ENCODE data around the gene RNF114.

The RNF114 gene

DNA sequence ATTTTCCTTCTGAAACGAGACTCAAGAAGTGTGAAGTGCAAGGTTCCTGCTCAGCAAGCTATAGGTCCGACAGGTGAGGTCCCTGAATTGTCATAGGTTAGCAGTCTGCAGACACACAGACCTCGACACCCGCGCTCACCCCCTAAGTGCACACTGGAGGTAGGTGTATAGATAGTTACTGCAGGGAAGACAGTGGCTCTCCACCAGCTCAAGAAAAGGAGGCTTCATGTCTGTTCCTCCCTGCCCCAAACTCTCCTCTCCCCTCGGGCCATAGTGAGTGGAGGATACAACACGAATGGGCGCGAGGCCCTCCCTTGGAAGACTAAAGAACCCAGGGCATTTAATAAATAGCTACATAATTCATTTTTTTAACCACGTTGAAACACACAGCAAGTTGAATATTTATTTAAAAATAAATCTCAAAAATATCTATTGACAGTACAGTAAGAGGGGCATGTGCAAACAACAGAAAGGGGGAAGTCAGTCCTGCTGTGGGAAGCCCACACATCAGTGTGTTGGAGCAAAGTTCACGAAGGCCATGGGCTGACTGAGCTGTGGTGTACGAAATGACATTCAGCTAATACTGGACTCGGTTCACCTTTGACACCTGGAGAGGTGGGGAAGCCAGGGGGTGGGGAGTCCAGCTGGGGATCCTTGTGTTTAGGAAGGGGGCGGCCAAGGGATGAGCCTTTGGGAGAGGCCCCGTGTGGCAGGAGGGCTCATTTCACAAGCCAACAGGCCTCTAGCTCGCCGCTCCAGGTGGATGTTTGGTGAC, 31.6 kb upstream of the RNF114 start:
- FAIRE-seq = no peak

DNA sequence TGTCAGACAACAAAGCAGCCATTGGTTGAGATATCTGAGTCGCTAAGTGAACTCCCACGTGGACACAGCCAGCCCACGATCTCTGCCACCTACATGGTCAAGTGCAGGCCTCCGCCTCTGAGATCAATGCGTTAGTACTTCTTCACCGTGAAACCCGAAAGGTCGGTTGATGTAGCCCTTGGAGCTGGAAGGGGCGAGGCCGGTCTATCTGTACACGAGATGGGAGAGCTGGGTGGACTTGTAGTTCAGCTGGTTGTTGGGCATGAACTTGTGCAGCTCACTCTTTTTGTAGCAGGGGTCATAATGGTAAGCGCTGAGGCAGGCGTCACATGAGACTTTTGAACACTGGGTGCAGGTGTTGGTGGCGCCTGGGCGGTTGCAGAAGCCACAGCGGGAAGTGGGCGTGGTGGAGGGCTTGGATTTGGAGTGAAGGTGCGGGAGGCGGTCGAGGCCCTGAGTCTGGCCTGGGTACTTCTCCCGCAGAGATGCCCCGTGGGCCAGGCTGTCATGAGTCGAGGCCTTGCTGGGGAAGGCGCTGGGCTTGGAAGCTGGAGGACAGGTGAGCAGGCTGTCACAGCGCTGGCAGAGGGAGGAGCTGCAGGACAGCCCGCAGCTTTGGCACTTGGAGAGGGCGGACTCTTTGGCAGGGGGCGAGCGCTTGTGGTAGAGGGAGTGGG, 30.6 kb upstream of the RNF114 start:
- FAIRE-seq = no peak

DNA sequence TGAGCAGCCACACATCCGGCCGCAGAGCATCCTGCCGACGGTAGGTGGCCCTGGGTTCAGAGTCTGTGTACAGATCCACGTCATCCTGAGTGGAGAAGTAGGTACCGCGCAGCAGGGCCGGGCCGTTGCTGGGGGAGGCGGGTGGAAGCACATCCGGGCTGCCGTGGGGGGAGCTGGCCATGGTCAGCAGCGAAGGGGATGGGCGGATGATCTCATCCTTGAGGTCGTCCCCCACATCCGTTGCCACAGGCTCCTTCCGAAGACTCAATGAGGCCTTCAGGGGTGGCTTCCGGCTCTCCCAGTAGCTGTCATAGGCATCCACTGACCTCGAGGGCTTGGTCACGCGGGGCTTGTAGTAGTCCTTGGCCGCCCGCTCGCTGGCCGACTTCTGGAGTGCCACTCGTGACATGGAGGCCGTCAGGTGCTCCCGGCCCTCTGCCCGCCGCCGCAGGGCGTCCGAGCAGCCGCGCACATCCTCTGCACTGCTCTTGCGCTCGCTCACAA, 30.0 kb upstream of the RNF114 start:
- FAIRE-seq = no peak

DNA sequence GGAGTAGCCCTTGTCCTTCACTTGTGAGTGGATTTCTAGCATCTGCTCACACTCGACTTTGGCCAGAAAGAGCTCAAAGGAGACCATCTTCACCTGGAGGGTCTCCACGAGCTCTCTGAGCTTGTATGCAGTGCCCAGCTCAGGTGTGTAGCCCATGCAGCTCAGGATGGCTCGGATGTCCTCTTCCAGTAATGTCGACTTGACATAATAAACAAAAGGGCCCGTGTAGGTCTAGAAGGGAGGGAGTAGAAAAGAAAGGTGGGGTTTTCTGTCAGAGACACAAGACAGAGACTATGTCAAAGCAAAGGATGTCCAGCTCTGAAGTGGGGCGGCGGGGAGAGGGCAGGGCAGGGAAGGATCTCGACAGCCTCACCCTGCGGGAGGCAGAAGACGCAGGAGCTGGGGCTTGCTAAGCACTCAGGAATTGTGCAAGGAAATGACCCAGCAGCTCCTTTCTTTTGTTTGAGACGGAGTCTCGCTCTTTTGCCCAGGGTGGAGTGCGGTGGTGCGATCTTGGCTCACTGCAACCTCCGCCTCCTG, 29.5 kb upstream of the RNF114 start:
- no peak for FAIRE-seq

DNA sequence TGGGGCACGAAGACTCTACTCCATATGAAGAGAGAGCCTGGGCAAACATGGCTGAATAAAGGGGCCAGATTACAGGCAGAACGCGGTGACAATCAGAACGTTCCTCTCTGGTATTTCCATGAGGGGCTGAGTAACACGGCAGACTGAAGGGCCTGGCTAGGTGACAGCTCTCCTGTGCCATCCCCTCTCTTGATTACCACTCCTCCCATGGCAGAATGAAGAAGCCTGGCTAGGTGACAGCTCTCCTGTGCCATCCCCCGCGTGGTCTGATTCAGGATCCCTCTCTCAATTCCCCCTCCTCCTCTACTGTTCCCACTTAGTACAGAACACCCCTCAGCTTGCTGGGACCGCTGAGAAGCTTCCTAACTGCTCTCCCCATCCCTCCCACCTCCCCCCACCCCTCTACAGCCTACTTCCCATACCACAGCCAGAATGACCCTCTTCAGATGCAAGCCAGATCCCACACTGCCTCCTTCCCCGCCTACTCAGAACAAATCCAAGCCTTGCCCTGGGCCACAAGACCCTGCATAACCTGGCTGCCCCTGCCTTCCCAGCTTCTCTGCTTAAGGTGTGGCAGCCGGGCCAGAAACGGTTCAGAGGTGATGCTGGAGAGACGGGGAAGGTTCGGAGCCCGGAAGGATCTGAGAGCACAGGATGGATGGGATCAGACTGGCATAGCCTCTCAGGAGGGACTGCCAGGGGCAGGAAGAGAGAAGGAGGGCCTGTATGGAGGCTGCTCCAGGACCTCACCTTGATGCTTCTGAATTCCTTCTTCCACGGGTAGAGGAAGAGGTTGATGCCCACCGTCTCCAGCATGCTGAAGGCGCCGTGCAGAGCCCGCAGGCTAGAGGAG, 28.6 kb upstream of the RNF114 start:
- no peak for FAIRE-seq

DNA sequence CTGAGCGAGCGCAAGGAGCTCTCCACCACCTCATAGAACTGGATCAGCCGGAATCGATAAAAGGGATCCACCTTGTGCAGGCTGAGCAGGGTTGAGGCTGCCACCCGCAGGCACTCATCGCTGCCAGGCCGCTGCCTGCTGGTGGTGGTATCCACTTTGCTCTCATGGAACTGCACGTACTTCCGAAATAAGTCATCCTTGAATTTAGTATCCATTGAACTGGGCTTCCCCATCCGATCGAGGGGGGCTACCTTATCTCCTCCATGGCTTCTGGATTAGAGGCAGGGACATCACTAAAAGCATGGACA, 28.0 kb upstream of the RNF114 start:
- no peak for FAIRE-seq

DNA sequence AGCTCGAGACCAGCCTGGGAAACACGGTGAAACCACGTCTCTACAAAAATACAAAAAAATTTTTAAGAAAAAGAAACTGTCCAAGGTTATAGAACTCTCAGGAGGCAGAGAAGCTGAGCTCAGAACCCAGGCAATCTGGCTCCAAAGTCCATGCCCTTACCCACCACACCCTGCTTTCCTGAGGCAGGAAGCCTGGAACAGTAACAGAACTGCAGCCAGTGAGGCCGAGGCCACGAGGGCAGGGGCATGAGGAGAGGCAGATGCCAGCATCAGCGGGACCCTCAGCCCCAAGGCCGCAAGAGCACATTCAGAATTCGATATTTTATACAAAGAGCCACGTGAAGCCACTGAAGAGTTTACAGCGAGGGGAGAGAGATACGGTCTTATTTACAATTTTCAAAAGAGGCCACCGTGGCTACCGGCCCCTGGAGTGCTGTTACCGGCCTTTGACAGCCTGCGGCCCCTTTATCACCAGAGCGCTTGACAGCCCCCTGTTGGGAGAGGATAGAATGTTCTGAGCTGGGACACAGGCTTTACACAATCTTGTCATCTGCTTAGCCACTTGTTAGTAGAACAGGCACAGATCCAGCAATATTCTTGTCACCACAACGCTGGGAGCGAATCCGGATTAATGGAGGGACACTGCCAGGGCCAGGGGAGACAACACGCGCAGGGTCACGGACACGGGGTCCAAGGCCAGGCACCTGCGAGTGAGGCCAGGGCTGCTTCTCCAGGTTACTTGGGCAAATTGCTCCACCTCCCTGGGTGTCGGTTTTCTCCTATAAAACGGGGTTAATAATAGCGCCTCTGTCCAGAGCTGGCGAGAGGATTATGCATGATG, 26.5 kb upstream of the RNF114 start:
- no peak for FAIRE-seq

DNA sequence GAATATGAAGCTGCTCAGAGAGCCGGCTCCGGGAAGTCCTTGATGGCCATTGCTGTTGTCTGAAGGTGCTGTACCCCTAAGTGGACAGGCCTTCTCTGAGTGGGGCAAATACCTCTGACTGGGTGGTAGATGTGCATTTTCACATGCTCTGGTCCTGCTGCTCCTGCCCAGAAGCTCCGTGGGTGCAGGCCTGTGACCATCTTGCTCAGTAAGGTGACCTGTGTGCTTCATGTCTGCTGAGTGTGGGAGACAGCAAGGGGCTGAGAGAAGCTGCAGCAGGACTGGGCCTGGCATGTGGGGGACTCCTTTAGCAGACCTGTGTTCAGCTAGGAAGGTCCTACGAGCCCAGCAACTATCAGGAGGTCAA, 25.9 kb upstream of the RNF114 start:
- no peak for FAIRE-seq

DNA sequence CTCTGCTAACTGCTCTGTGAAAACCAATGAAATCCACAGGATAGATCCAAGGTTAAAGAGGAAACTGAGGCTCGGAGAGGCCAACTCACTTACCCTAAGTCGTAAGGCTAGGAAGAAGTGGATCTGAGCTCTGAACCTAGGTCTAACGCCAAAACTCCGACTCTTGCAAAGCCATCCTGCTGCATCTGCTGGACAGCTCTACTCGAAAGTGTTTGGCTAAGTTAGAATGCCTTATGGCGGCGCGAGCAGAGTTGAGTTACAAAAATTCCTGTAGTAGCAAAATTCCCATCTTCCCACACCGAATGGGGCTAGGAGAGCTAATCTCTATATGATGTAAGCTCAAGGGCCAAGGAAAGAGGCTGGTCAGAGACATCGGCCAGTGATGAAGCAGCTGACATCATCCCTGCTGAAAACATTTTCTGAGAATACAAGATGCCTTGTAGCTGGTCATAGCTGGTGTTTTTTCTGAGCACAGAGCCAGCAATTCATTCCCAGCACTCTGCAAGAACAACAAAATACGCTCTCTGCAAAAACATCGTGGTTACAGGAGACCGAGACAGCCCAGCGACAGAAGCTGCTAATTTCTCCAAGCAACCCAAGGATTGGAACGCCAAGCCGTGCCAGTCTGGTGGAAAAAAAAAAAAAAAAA, 22.7 kb upstream of the RNF114 start:
- no peak for FAIRE-seq

DNA sequence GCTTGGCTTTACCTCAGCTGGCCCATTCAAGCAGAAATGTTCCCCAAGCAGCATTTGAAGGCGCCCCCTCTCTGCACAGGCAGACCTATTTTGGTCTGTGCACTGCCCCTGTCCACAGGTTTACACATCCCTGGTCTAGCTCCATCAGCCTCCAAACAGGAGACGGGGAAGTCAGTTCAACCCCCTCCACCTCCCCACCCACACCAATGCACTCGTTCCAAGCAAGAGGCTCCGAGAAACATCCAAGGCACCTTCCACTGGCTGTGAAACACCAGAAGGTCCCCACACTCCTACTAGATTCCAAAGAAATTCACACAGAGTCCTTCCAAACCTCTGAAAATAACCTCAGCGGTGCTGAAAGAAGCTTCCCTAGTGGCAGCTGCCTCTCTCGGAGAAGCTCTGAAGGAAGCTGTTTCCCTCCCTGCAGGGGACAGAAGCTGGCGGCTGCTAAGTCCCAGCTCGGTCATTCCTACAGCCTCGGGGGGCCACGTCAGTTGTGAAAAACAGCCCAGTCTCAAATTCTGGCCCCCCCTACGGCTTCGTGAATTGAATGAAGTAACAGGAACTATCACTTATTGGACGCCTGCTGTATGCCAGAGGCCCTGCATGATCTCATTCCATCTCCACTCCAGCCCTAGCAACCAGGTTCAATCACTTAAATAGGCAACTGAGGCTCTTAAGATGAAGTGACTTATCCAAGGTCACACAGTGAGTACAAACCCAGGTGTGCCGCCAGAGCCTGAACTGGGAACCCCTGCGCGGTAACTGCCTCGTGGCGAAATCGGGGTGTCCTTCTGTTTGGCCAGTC, 21.7 kb upstream of the RNF114 start:
- FAIRE-seq = no peak

DNA sequence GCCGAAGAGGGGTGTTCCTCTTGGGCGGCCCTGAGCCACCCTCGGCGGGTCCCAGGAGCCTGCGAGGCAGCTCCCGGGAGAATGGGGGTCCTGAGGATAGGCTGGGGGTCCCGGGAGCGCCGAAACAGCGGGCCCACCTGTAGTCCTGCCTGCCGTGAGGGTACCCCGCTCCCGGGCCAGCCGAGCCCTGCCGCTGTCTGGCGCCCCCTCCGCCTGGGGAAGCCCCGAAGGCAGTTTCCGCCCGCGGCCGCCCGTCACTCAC, 21.1 kb upstream of the RNF114 start:
- FAIRE-seq = no peak

DNA sequence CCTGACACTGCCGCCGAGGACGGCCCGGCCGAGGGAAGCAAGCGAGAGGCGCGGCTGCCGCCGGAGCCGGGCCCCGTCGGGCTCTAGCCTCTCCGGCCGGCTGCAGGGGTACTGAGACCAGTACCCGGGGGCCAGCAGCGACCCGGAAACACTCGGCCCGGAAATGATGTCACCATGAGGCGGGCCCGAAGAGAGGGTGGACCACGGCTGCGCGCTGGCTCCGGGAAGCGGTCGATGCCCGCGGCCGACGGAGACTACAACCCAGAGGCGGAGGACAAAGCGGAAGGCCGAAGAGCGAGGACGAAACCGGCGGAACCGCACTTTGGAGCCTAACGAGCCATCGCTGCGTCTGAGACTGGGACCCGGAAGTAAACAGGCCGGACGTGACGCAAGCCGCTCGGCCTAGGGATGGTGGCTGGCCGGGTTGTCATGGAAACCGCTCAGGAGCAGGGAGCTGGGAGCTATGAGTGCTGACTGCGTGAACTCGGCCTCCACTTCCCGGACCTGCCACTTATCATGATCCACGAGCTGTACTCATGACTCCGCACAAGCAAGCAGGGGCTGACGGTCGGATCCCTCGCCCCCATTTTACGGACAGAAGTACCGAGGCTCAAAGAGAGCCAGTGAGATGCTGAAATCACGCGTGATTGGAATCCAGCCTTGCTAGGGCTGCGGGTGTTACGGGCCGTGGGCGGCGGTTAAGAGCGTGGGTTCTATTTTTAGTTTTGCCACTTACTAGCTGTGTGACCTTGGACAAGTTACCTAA, 20.6 kb upstream of the RNF114 start, which contains the start of gene SPATA2:
SPATA2 (minus strand) TSS at position 150 of the 766 bp plus-strand sequence. CDS start 7,039 bp downstream, outside the sequence.
- no peak for FAIRE-seq

DNA sequence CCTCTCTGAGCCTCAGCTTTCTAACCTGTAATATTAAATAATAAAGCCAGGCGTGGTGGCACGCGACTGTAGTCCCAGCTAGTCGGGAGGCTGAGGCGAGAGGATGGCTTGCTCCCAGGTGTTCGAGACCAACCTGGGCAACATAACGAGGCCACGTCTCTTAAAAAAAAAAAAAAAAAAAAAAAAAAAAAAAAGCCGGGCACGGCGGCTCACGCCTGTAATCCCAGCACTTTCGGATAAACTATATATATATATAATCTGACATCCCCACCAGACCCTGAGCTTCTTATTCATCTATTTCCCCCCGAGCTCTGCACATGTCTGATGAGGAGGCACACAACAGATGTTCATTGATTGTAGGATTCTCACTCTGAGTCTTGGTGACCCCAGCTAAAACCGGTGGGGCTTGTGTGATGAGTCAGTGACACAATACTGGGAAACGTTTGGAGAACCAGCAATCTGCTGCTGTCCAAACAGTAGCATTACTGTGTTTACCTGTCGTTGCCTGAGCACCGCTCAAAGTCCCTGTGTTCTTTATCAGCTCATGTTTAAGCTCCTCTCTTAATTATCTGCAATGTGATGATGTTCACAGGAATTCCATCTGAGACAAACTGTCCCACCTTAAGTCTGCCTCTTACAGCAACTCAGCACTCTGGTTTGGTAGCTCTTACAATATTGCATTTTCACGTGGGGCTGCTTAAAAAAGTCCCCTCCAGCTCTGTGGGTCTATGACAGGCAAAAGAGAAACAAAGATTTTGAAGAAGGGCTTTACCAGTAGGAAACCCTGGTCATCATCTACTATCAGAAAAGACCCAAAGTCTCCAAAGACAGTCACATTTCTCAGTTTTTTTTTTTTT, 19.8 kb upstream of the RNF114 start:
- no peak for FAIRE-seq

DNA sequence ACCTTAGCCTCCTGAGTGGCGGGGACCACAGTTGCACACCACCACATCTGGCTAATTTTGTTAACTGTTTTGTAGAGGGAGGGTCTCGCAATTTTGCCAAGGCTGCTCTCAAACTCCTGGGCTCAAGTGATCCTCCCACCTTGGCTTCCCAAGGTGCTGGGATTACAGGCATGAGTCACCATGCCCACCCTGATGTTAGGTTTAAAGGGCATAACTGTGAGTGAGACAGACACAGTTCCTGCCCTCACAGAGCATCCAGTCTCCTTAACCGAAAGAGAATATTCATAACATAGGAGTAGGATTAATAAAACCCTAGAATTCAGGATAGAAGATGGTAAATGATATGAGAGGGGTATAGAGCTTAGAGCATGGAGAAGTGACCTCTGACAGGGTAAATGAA, 17.8 kb upstream of the RNF114 start:
- no peak for FAIRE-seq

DNA sequence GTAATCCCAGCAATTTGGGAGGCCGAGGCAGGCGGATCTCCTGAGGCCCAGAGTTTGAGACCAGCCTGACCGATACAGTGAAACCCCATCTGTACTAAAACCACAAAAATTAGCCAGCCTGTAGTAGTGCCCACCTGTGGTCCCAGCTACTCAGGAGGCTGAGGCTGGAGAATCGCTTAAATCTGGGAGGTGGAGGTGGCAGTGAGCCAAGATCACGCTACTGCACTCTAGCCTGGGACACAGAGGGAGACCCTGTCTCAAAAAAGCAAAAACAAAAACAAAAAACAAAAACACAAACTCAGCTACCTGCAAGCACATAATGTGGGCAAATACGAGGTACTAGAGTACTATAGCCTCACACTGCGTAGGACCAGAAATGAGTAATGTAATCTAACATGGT, 17.2 kb upstream of the RNF114 start:
- no peak for FAIRE-seq

DNA sequence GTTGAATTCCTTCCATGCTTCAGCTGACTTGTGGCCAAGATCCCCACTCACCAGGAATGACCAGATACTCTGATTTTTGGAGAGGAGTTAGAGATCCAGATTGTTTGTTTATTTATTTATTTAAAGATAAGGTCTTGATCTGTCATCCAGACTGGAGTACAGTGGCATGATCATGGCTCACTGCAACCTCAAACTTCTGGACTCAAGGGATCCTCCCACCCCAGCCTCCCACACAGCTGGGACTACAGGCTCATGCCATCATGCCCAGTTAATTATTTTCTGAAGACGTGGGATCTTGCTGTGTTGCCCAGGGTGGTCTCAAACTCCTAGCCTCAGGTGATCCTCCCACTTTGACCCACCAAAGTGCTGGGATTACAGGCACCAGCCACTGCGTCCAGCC, 16.7 kb upstream of the RNF114 start:
- no peak for FAIRE-seq

DNA sequence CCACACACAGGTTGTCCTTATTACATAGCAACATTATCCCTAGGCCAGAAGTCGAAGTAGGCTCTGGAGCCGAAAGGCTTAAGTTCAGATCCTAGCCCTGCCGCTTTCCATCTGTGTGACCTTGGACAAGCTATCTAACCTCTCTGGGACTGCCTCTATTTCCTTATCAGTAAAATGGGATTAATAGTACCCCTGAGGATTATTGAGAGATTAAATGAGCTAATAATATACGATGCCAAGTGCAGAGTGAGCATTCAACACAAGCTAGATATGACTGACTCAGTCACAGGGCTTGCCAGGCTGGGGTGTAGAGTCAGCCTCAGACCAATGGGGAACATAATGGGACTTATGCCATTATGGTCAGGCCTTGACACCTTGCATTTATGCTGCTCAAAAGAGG, 11.9 kb upstream of the RNF114 start:
- FAIRE-seq = no peak

DNA sequence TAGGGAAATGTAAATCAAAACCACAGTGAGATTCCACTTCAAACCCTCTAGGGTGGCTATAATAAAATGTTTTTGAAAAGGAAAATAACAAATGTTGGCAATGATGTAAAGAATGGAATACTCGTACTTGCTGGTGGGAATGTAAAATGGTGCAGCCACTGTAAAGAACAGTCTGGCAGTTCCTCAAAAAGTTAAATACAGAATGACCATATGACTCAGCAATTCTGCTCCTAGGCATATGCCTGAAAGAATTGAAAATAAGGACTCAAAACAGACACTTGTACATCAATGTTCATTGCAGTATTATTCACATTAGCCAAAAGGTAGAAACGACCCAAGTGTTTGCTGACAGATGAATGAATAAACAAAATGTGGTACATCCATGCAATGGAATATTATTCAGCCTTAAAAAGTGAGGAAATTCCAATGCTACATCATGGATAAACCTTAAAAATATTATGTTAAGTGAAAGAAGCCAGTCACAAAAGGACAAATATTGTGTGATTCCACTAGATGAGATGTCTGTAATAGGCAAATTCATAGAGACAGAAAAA, 10.2 kb upstream of the RNF114 start:
- no peak for FAIRE-seq
